Measurements from ENCODE around the gene PIGBOS1.

DNA sequence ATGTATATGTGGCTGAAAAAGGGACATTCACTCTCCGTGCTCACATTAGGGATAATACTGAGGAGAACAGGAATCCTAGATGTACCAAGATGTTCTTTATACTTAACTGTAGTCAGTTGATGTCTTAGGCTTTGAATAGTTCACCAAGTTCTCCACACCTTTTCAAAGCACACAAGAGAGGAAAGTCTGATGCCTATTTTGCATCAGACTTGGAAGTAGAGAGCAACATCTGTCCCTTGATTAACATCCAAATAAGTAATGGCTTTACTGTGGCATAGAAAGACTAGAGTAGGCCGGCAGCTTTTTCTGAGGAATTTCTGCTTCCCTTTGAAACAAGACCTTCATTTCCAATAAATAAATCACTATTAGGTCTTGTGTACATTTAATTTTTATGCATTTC, 34.1 kb upstream of the PIGBOS1 start:
- TF ChIP-seq, protein P1, sequence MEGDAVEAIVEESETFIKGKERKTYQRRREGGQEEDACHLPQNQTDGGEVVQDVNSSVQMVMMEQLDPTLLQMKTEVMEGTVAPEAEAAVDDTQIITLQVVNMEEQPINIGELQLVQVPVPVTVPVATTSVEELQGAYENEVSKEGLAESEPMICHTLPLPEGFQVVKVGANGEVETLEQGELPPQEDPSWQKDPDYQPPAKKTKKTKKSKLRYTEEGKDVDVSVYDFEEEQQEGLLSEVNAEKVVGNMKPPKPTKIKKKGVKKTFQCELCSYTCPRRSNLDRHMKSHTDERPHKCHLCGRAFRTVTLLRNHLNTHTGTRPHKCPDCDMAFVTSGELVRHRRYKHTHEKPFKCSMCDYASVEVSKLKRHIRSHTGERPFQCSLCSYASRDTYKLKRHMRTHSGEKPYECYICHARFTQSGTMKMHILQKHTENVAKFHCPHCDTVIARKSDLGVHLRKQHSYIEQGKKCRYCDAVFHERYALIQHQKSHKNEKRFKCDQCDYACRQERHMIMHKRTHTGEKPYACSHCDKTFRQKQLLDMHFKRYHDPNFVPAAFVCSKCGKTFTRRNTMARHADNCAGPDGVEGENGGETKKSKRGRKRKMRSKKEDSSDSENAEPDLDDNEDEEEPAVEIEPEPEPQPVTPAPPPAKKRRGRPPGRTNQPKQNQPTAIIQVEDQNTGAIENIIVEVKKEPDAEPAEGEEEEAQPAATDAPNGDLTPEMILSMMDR (IDR thresholded peaks at IDR 0.05; ENCODE audit: low read length) = no peak
- no peak for TF ChIP-seq EZH2 (IDR thresholded peaks at IDR 0.05; ENCODE audit: borderline replicate concordance, low read length)
